HTERT RPE-1 (cell line): ENCODE data around the gene LIN37.

Source experiments
- in situ Hi-C: fragments of 300-500 bp; cut with MboI; formaldehyde crosslinking; loops from 4 replicates; pipeline ENCODE4 v1.14.3; 2020; ENCODE audit warnings: low sequenced_read_pairs

The LIN37 gene, protein sequence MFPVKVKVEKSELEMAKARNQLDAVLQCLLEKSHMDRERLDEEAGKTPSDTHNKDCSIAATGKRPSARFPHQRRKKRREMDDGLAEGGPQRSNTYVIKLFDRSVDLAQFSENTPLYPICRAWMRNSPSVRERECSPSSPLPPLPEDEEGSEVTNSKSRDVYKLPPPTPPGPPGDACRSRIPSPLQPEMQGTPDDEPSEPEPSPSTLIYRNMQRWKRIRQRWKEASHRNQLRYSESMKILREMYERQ

DNA sequence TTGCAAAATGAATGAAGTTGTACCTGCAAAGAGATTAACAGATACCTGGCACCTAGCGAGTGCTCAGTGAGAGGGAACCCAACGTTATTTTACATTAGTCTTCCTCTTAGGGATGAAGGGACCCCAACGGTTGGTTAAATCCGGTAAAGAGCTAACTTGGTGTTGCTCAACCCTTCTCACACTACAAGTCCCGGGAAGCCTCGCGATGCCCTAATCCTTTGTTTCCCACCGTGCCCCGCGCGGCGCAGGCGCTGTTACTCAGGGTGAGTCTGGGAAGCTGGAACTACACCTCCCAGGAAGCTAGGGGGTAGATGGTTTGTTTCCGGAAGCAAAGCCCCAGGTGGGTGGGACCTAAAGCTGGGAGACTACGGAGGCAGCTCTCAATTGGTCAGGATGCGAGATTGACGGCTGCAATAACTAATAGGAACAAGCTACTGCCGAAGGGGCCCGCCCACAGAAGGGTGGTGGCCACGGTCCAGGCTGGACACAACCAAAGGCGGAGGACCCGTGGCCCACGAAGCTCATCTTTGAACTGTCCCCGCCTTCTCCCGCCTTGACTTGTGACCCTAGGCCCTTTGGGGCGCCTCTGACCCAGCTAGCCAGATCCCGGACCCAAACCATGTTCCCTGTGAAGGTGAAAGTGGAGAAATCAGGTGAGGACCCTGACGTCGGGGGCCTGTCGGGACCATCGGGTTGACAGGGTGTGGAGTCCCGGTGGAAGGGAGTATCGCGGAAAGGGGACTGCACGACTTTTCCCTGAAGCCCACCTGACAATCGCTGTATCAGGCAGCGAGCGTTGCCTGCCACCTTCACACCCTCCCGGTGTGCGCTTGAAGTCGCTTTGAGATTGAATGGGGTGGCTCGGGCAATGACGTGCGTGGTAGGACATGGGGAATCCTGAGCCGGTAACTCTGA, at the start of gene LIN37:
TSS of gene LIN37 (plus strand) at position 471 of the 915 bp plus-strand sequence. CDS start at position 620, 149 bp downstream.
- in situ Hi-C loops: no loop called here

DNA sequence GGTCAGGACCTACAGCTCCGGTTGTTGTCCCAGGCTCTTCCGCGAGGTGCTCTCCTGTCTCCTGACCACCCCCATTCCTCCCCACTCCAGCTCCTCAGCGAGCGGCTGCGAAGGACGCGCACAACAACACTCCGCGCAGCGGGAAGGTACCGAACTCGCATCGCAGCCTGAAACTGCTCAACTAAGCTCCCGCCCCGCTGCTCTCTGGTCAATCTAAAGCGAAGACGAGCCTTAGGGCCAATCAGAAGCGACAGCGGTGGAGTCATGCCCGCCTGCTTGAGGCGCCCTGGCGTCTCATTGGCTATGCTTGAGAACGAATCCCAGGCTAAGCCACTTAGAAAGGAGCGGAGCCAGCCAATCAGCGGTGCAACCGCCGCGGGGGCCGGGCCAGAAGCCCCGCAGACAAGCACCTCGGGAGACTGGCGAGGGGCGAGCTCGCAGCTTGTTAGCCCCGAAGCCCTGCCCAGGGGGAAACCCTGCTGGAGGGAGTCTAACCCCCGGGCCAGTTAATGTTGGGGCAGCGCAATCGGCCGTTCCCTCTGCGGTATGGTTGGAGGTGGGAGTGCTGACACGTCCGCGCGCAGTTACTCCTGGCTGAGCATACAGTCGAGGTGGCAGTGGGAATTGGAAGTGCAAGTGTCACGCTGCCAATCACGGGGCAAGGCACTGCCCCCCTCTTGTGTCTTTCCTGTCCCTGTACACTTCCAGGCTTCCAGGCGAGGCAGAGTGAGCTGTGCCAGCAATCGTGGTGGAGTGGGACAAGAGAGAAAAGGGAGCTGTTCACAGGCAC, 46.0 kb upstream of the LIN37 start:
- in situ Hi-C loops: no loop called here

DNA sequence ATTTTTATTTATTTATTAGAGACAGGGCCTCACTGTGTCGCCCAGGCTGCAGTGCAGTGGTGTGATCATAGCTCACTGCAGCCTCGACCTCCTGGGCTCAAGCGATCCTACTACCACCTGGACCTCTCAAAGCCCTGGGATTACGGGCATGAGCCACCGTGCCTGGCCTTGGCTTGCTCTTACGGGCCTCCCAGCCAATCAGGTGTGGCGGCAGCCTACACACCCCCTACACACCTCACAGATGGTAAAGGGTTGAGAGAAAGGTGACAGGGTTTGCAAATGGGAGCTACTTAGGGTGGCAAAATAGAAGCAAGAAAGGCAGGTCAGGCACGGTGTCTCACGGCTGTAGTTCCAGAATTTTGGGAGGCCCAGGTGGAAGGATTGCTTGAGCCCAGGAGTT, 45.0 kb upstream of the LIN37 start:
- in situ Hi-C loops: no loop called here

DNA sequence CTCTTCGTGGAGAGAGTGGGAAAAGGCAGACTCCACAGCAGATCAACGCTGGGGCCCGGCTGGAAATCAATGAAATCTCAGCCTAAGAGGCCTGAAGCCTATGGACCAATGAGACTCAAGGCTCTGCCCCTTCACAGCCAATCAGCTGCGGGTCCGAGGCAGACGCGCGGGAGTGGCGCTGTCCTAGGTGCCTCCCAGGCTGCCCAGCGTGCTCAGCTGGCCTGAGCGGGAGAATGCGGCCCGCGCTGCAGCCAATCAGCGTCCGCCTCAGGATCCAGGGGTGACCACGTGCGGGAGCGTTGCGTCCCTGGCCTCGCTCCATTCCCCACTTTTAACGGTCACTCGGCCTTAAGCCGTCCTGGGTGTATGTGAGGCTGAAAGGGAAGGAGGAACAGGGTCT, 44.2 kb upstream of the LIN37 start, which contains the start of gene ZBTB32:
TSS of gene ZBTB32 (plus strand) at position 341 of the 400 bp plus-strand sequence. CDS start 10,069 bp downstream, outside the sequence.
- in situ Hi-C loops: no loop called here

DNA sequence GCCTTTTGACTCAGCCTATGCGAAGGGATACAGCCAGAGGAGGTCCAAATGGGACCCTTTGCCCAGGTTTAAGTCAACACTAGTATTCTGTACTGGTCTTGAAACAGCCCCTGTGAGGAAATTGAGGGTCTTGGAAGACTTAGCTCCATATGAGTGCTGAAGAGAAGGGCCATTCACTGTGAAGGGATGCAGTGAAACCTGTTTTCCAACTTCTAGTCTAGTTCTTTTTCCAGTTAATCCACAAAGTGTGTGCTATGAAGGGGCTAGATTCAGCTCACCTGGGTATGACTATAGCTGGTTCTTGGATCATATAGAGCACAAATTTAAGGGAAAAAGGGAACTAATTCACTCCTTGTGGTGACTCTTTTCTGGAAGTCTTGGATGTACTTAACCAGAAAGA, 40.0 kb upstream of the LIN37 start:
- in situ Hi-C loops: no loop called here

DNA sequence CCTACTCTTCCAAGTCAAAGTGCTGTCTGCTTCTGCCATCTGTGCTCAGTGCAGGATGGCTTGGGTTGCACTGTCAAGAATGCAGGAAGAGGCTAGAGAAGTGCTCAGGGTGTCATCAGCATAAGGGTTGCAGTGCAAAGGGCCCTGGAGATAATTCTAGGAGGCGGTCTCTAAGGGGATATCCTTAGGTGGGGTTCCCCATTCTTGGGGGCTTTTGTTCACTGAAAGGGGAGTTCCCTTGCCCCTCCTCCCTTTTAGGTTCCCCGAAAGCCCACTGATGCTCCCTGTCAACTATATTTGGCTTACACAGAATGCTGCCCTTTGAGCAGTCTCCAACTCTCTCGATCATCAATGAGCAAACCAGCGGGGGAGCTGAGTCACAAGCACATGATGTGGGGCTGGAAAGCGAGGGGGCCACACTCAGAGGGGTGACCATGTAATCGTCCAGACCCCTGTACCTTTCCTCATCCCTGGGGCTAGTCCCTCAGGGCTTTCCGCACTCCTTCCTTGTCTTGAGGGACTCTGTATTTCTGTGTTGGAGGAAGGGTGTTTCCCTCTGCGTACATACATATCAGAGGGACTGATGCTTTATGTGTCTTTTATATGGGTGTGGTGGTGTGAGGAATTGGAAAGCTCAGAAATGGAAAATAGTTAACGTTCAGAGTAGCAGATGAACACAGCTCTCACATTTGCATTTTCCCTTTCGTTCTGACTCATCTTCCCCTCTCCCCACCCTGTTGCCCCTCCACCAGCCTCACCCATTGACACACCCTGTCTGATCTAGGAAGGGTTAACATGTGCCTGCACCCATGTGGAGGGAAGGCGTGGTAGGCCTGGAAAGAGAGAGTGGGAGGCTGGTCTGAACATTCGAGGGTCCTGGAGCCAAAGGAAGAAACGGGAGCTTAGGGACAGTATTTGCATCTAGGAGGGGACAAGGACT, 37.3 kb upstream of the LIN37 start:
- in situ Hi-C loops: no loop called here

DNA sequence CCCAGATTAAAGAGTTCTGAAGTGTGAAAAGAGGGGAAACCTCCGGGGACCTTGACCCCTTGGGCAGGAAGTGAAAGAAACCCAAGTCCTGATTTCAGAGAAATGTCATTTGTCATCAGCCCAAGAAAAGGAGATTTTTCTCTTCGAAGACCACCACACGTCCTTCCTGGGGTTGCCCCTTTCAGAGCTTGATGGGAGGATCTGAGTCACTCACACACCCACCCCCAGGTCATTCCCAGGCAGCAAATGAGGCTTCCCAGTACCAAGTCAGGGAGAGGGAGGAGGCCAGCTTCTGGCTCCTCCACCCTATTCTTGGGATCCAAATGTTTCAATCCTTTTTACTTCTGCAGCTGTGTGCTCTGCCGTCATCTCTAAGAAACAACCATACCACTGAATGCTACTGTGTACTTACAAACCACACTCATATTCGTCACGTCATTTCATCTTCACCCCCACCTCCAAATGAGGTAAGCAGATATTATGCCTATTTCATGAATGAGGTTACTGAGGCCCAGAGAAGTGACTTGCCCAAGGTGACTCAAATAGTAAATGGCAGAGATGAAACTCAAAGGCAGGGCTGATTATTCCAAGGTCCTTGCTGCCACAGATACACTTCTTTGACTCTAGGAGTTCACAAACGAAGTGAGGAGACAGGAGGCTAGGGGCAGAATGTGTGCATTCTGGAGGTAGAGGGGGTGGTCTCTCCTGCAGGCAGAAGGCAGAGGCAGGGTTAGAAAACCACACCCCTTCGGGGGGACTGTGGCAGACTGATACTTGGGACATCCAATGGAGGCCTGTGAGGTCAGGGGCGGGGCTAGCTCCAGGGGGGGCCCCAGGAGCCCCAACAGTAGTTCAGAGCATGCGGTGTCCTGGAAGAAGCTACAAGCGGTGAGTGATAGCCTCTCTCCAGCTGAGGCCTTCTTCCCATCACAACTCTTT, 35.5 kb upstream of the LIN37 start:
- in situ Hi-C loops: no loop called here

DNA sequence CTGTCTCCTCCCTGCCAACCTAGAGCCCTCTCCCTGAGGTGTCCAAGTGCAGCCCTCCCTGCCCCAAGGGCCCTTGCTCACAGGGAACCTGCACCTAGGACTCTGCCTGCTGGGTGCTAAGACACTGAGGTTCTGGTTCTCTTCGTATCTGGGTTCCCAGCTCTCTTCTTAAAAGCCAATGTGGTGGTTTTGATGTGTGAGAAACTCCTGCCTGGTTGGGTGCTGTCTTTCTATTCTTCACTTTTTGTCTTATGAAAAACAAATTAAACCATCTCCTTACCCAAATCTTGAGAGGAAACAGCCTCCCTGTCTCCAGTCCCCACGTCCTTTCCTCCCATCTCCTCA, 34.9 kb upstream of the LIN37 start:
- in situ Hi-C loops: no loop called here

DNA sequence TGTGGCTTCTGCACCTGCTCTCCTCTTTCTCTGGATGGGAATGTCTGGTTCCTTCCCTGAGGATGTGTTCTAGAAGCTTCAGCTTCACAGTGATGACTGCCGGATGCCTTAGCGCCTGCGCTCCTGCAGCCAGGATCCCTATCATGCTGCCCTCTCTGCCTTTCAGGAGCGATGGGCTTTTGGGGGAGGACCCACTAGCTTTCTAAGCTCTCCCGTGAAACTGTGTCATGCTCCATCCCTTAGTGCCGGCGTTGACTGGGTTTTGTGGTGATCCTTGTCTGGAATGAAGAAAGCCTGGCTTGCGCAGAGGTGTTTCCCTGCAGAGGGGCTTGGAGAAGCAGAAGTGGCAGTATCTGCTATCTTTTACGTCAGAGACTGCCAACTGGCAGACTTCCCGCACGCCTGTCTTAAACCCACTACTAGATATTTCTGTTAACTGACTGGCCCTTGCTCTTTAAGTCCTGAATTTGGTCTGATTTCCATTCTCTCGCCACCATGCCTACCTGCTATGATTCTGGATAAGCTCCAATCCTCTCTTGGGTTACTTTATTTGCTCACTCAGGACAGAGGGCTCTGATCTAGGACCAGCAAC, 34.4 kb upstream of the LIN37 start:
- in situ Hi-C loops: no loop called here

DNA sequence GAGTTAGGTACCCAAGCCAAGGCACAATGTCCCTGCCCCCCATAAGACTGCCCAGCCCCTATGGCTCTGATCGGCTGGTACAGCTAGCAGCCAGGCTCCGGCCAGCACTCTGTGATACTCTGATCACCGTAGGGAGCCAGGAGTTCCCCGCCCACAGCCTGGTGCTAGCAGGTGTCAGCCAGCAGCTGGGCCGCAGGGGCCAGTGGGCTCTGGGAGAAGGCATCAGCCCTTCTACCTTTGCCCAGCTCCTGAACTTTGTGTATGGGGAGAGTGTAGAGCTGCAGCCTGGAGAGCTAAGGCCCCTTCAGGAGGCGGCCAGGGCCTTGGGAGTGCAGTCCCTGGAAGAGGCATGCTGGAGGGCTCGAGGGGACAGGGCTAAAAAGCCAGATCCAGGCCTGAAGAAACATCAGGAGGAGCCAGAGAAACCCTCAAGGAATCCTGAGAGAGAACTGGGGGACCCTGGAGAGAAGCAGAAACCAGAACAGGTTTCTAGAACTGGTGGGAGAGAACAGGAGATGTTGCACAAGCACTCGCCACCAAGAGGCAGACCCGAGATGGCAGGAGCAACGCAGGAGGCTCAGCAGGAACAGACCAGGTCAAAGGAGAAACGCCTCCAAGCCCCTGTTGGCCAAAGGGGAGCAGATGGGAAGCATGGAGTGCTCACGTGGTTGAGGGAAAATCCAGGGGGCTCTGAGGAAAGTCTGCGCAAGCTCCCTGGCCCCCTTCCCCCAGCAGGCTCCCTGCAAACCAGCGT, 33.6 kb upstream of the LIN37 start:
- in situ Hi-C loops: no loop called here

DNA sequence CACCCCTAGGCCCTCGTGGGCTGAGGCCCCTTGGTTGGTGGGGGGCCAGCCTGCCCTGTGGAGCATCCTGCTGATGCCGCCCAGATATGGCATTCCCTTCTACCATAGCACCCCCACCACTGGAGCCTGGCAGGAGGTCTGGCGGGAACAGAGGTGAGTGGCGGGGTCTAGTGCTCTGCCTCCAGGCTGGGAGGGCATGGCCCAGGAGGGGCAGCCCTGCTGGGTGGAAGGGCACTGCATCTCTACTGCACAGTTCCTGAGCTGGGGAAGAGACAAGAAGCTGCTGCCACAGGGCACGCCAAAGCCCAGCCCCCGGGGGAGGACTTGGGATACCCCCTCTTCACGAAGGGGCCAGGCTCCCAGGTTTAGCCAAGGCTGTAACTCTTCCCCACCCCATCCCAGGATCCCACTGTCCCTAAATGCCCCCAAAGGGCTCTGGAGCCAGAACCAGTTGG, 33.0 kb upstream of the LIN37 start:
- in situ Hi-C loops: no loop called here

DNA sequence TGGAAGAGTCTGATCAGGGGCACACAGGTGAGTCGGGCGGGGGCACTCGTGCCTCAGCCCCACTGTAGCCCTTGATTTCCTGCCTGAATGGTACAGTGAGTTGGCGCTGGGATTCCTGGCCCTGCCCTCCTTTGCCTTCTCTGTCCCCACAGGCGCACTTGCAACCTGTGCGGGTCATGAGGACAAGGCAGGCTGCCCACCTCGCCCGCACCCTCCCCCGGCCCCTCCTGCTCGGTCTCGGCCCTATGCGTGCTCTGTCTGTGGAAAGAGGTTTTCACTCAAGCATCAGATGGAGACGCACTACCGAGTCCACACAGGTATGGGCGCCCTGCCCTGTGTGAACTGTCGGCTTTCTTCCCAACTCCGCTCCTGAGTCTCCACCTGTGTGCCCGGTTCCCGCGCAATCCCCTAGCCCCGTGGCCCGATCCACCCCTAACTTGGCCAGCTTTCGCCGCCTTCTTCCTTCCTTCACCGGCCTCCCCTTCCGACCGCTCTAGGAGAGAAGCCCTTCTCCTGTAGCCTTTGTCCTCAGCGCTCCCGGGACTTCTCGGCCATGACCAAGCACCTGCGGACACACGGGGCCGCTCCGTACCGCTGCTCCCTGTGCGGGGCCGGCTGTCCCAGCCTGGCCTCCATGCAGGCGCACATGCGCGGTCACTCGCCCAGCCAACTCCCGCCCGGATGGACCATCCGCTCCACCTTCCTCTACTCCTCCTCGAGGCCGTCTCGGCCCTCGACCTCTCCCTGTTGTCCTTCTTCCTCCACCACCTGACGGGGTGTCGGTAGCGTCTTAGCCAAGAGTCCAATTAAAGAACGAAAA, 32.2 kb upstream of the LIN37 start:
- in situ Hi-C loops: no loop called here

DNA sequence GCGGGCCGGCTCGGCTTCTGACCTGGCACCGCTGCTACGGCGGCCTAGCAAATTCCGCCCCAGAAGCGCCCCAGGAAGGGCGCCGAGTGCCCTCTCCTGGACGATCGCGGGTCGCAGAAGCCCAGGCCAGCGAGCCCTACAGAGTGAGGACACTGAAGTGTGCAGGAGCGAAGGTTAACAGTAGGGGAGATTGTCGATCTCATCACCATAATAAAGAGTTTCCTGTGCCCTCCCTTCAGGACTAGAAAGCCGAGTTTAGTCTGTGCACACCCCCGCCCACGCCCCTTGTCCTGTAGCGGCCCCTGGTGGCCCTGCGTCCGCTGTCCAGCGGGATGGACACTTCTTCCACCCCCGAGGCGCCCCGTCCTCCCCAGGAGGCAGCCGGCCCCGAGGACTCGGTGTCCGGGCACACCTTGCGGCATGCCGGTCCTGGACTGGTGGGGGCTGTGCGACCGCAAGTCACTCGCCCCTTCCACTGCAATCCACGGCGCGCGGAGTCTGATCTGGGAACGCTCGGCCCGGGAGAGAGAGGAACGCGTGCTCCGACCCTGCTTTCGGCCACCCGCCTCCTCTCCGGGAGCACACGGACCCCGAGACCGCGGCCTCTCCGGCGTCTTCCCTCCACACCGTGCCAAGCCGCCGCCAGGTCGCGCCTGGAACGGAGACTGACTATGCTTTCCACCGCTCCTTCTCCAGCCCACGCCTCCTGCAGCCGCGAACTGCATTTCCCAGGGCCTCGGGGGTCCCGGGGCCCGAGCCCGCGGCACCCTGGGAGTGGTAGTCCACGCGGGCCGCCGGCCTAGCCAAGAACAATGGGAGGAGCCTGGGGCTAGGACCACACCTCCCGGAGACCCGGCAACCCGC, 31.3 kb upstream of the LIN37 start:
- in situ Hi-C loops: no loop called here

DNA sequence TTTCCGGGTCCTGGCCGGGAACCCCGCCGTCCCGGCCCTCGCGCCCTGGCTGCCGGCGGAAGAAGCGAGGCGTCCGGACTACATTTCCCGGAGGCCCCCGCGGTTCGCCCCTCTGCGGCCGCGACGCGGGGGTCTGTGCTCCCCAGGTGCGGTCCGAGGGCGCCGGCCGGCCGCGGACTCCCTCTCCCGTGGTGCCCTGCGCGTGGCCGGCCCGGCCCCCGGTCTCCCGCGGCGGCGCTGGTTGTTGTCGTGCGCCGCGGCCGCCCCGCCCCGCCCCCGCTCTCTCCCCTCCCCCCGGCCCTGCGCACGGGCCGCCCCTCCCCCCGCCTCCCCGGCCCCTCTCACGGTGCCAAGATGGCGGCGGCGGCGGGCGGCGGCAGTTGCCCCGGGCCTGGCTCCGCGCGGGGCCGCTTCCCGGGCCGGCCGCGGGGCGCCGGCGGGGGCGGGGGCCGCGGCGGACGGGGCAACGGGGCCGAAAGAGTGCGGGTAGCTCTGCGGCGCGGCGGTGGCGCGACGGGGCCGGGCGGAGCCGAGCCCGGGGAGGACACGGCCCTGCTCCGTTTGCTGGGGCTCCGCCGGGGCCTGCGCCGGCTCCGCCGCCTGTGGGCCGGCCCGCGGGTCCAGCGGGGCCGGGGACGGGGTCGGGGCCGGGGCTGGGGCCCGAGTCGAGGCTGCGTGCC, 30.6 kb upstream of the LIN37 start, which contains the start of gene KMT2B:
TSS of gene KMT2B (plus strand) at position 339 of the 680 bp plus-strand sequence. CDS start at position 355, 16 bp downstream.
- in situ Hi-C loops: no loop called here

DNA sequence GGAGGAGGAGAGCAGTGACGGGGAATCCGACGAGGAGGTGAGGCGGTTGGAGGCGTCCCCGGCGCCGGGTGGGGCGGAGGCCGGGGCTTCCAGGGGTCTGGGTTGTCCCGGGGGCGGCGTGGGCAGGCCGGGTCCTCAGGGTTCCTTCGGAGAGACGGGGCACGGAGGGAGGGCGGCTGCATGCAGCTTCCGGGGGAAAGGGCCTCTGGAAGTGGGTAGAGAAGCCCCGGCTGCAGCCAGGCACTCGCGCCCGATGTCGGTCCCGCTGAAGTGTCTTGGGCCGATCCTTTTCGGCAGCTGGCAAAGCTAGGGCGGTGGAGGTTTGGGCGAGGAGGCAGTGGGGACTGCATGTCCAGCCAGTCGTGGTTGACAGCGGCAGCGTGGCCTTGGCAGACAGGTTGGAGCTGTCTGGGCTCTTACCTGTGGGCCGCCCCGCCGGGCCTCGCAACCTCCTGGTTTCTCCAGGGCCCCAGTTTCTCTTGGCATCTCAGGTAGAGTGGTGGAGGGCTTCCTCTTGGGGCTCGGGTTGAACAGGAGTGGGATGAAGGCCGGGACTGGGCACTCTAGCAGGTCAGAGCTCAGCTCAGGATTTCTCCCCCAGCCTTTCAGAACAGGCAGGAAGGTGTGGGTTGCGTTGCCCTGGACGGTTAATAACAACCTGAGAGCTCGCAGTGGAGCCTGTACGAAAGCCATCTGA, 29.9 kb upstream of the LIN37 start:
- in situ Hi-C loops: no loop called here
